CD4-positive, alpha-beta memory T cell (primary cell): ENCODE results near the gene COL5A2. TPM values are rescaled to one million over a fixed set of nuclear protein-coding genes. Genes with fewer than 3 reads are reported as not detected.

Experiments
- CTCF ChIA-PET: fragments of 350-600 bp; sonication (Branson Sonifier 250); formaldehyde crosslinking; loops from one replicate; lab custom pipeline; 2021; ENCODE audit warnings: inconsistent platforms; ENCODE audit not compliant: partially characterized antibody; lab: Charles Lee
- POLR2A ChIA-PET: fragments of 350-600 bp; sonication (Branson Sonifier 250); formaldehyde crosslinking; loops from one replicate; lab custom pipeline; 2021; ENCODE audit not compliant: partially characterized antibody; lab: Charles Lee
- DNase-seq, 5 donors: peaks; one replicate each; pipeline versions ENCODE4 v3.0.0 to v3.0.0-alpha.2; 2020 to 2022; ENCODE audit warnings: mixed read lengths in 1 of 5
- H3K27ac ChIP-seq: one replicate; pipeline ENCODE4 v1.7.0; 2013; ENCODE audit warnings: low read depth, low read length
- H3K27me3 ChIP-seq: 2 replicates; pipeline ENCODE4 v1.7.0; 2013; ENCODE audit warnings: mild to moderate bottlenecking, low read length, moderate library complexity; ENCODE audit not compliant: insufficient read depth
- H3K36me3 ChIP-seq: 2 replicates; pipeline ENCODE4 v1.7.0; 2013; ENCODE audit warnings: mild to moderate bottlenecking, low read length, moderate library complexity; ENCODE audit not compliant: insufficient read depth
- H3K4me1 ChIP-seq: 2 replicates; pipeline ENCODE4 v1.7.0; 2013; ENCODE audit warnings: mild to moderate bottlenecking, low read length, moderate library complexity; ENCODE audit not compliant: insufficient read depth
- H3K4me3 ChIP-seq, 2 donors: one replicate each; pipeline ENCODE4 v1.7.0; 2013; ENCODE audit warnings: low read length in 2 of 2, mild to moderate bottlenecking in 1 of 2
- H3K9me3 ChIP-seq, 2 donors: one replicate each; pipeline ENCODE4 v1.7.0; 2013; ENCODE audit warnings: low read length in 2 of 2, control low read depth in 1 of 2; ENCODE audit not compliant: control insufficient read depth in 1 of 2
- H3K27ac Mint-ChIP-seq, 7 donors: one replicate each; pipeline ENCODE4 v1.8.0; 2020 to 2021; ENCODE audit warnings: mixed read lengths in 7 of 7, mild to moderate bottlenecking in 6 of 7, inconsistent platforms in 3 of 7, moderate library complexity in 3 of 7
- H3K27me3 Mint-ChIP-seq, 2 donors: one replicate each; pipeline ENCODE4 v1.8.0; 2020 to 2021; ENCODE audit warnings: mixed read lengths in 2 of 2
- H3K36me3 Mint-ChIP-seq, 2 donors: one replicate each; pipeline ENCODE4 v1.8.0; 2020 to 2021; ENCODE audit warnings: mixed read lengths in 2 of 2, inconsistent platforms in 1 of 2, mild to moderate bottlenecking in 1 of 2
- H3K4me1 Mint-ChIP-seq, 4 donors: one replicate each; pipeline ENCODE4 v1.8.0; 2020 to 2021; ENCODE audit warnings: mixed read lengths in 4 of 4, mild to moderate bottlenecking in 1 of 4
- H3K4me3 Mint-ChIP-seq, 8 donors: one replicate each; pipeline ENCODE4 v1.8.0; 2020 to 2021; ENCODE audit warnings: mixed read lengths in 8 of 8, mild to moderate bottlenecking in 7 of 8, moderate library complexity in 6 of 8, inconsistent platforms in 3 of 8
- H3K9me3 Mint-ChIP-seq, 8 donors: one replicate each; pipeline ENCODE4 v1.8.0; 2020 to 2021; ENCODE audit warnings: mixed read lengths in 8 of 8, mild to moderate bottlenecking in 5 of 8, inconsistent platforms in 3 of 8, moderate library complexity in 1 of 8
- intact Hi-C: fragments of 100-400 bp; cut with micrococcal nuclease; formaldehyde crosslinking; loops from one replicate; pipeline ENCODE4 v1.15.1; 2023
- polyA plus RNA-seq, 2 donors: library from polyadenylated mRNA; unstranded; fragments of 300-500 nt; fragmentation: Illumina TruSeq; gene quantifications; one replicate each; pipeline ENCODE4 v1.2.3, GENCODE V29; 2021
- total RNA-seq, 2 experiments: library from RNA; stranded (reverse); gene quantifications; one replicate each; pipeline ENCODE4 v1.2.3, GENCODE V29; 2021

Gene COL5A2
- total and polyA plus RNA-seq, 4 experiments from 2014 or later, result 0.05 to 1.2 (median 1.1) TPM; not detected in 1

- H3K27ac ChIP-seq, result no peak overlapping the region
- no peaks in the 10 kb centered on the region for H3K36me3 Mint-ChIP-seq
- intact Hi-C loops, result no loop called here
- ChIA-PET POLR2A (no interaction called here), CTCF (no interaction called here)
- H3K27me3 ChIP-seq, result no peaks in the 10 kb centered on the region
- no peaks in the 10 kb centered on the region for H3K9me3 ChIP-seq
- no peaks in the 10 kb centered on the region for H3K36me3 ChIP-seq
- DNase-seq, result no peak
- H3K9me3 Mint-ChIP-seq, result no peaks in the 10 kb centered on the region
- H3K4me3 Mint-ChIP-seq, result no peak overlapping the region
- no peaks in the 10 kb centered on the region for H3K27me3 Mint-ChIP-seq
- H3K27ac Mint-ChIP-seq, result no peak overlapping the region
- no peaks in the 10 kb centered on the region for H3K4me1 Mint-ChIP-seq
- H3K4me3 ChIP-seq, result no peak overlapping the region
- H3K4me1 ChIP-seq, result no peaks in the 10 kb centered on the region
Measured at GRCh38 chr2:189057316-189057715, 122.2 kb downstream of the COL5A2 start.

GRCh38 chr2:189056200-189057106 is 123.1 kb downstream of the COL5A2 start:
- Histone ChIP-seq H3K27me3 (no peaks in the 10 kb centered on the region), H3K9me3 (no peaks in the 10 kb centered on the region), H3K4me1 (no peaks in the 10 kb centered on the region), H3K4me3 (no peak overlapping the region), H3K27ac (no peak overlapping the region), H3K36me3 (no peaks in the 10 kb centered on the region)
- no peak for DNase-seq
- ChIA-PET POLR2A (no interaction called here), CTCF (no interaction called here)
- H3K9me3 Mint-ChIP-seq, result no peaks in the 10 kb centered on the region
- no peaks in the 10 kb centered on the region for H3K27me3 Mint-ChIP-seq
- H3K4me1 Mint-ChIP-seq, result no peaks in the 10 kb centered on the region
- intact Hi-C loops, result no loop called here
- no peak overlapping the region for H3K27ac Mint-ChIP-seq
- H3K4me3 Mint-ChIP-seq, result no peak overlapping the region
- H3K36me3 Mint-ChIP-seq, result no peaks in the 10 kb centered on the region

- Mint-ChIP-seq H3K9me3 (no peaks in the 10 kb centered on the region), H3K4me1 (peaks cover 0 to 2% (median 0%) of the 10 kb centered on the region in 4 donors), H3K4me3 (no peak overlapping the region), H3K27me3 (no peaks in the 10 kb centered on the region), H3K27ac (no peak overlapping the region), H3K36me3 (no peaks in the 10 kb centered on the region)
- Histone ChIP-seq H3K4me3 (no peak overlapping the region), H3K9me3 (no peaks in the 10 kb centered on the region), H3K27ac (no peak overlapping the region), H3K4me1 (no peaks in the 10 kb centered on the region), H3K27me3 (no peaks in the 10 kb centered on the region), H3K36me3 (no peaks in the 10 kb centered on the region)
- intact Hi-C loops, result no loop called here
- ChIA-PET POLR2A (no interaction called here), CTCF (no interaction called here)
- no peak for DNase-seq
Measured at GRCh38 chr2:189050165-189050712, 129.3 kb downstream of the COL5A2 start.

- Mint-ChIP-seq H3K9me3 (no peaks in the 10 kb centered on the region), H3K4me3 (no peak overlapping the region), H3K4me1 (peaks cover 0 to 2% (median 0%) of the 10 kb centered on the region in 4 donors), H3K36me3 (no peaks in the 10 kb centered on the region), H3K27ac (peak overlapping the region in 1 of 7 donors; percentile 3), H3K27me3 (no peaks in the 10 kb centered on the region)
- POLR2A ChIA-PET, result no interaction called here
- no peak for DNase-seq
- no peak overlapping the region for H3K27ac ChIP-seq
- CTCF ChIA-PET, result no interaction called here
- no peaks in the 10 kb centered on the region for H3K36me3 ChIP-seq
- no peaks in the 10 kb centered on the region for H3K9me3 ChIP-seq
- H3K27me3 ChIP-seq, result no peaks in the 10 kb centered on the region
- no peaks in the 10 kb centered on the region for H3K4me1 ChIP-seq
- intact Hi-C loops, result no loop called here
- H3K4me3 ChIP-seq, result no peak overlapping the region
Measured at GRCh38 chr2:189049709-189050164, 129.8 kb downstream of the COL5A2 start.

- Mint-ChIP-seq H3K4me1 (peaks cover 0 to 2% (median 0%) of the 10 kb centered on the region in 4 donors), H3K4me3 (no peak overlapping the region), H3K9me3 (no peaks in the 10 kb centered on the region), H3K36me3 (no peaks in the 10 kb centered on the region), H3K27me3 (no peaks in the 10 kb centered on the region), H3K27ac (no peak overlapping the region)
- Histone ChIP-seq H3K27ac (no peak overlapping the region), H3K4me1 (no peaks in the 10 kb centered on the region), H3K4me3 (no peak overlapping the region), H3K27me3 (no peaks in the 10 kb centered on the region), H3K9me3 (no peaks in the 10 kb centered on the region), H3K36me3 (no peaks in the 10 kb centered on the region)
- intact Hi-C loops, result no loop called here
- no peak for DNase-seq
- POLR2A ChIA-PET, result no interaction called here
- CTCF ChIA-PET, result no interaction called here
Measured at GRCh38 chr2:189048189-189048588, 131.4 kb downstream of the COL5A2 start.

GRCh38 chr2:189047171-189047888 is 132.2 kb downstream of the COL5A2 start:
- no peak overlapping the region for H3K4me3 Mint-ChIP-seq
- no peak for DNase-seq
- H3K27ac ChIP-seq, result no peak overlapping the region
- no peaks in the 10 kb centered on the region for H3K36me3 ChIP-seq
- H3K27ac Mint-ChIP-seq, result no peak overlapping the region
- no peaks in the 10 kb centered on the region for H3K9me3 Mint-ChIP-seq
- H3K4me3 ChIP-seq, result no peak overlapping the region
- H3K27me3 Mint-ChIP-seq, result no peaks in the 10 kb centered on the region
- intact Hi-C loops, result no loop called here
- POLR2A ChIA-PET, result no interaction called here
- H3K4me1 Mint-ChIP-seq, result peaks cover 0 to 2% (median 0%) of the 10 kb centered on the region in 4 donors
- H3K36me3 Mint-ChIP-seq, result no peaks in the 10 kb centered on the region
- CTCF ChIA-PET, result no interaction called here
- no peaks in the 10 kb centered on the region for H3K27me3 ChIP-seq
- H3K4me1 ChIP-seq, result no peaks in the 10 kb centered on the region
- H3K9me3 ChIP-seq, result no peaks in the 10 kb centered on the region

- ChIA-PET POLR2A (no interaction called here), CTCF (no interaction called here)
- Mint-ChIP-seq H3K27me3 (no peaks in the 10 kb centered on the region), H3K27ac (no peak overlapping the region), H3K36me3 (no peaks in the 10 kb centered on the region), H3K4me1 (peaks cover 0 to 2% (median 0%) of the 10 kb centered on the region in 4 donors), H3K4me3 (no peak overlapping the region), H3K9me3 (no peaks in the 10 kb centered on the region)
- Histone ChIP-seq H3K9me3 (no peaks in the 10 kb centered on the region), H3K27me3 (no peaks in the 10 kb centered on the region), H3K27ac (no peak overlapping the region), H3K4me1 (no peaks in the 10 kb centered on the region), H3K36me3 (no peaks in the 10 kb centered on the region), H3K4me3 (no peak overlapping the region)
- intact Hi-C loops, result no loop called here
- no peak for DNase-seq
Measured at GRCh38 chr2:189046320-189046719, 133.2 kb downstream of the COL5A2 start.
